Uterus (tissue), 4 donors: ENCODE data around the gene PGAM2. TPM values are rescaled to one million over a fixed set of nuclear protein-coding genes. Genes with fewer than 3 reads are reported as not detected.

Experiments used
- DNase-seq, 2 donors: peaks; one replicate each; pipeline ENCODE4 v3.0.0-alpha.2; 2019 to 2020
- H3K27ac ChIP-seq, 2 donors: fragments of 200-600 bp; sonication (generic); 1 replicate in 1 of 2; 2 replicates in 1 of 2; pipeline ENCODE4 v1.5.1; 2016 to 2018
- H3K27me3 ChIP-seq, 2 donors: fragments of 200-600 bp; sonication (generic); one replicate each; pipeline ENCODE4 v1.5.1; 2018 to 2019; ENCODE audit warnings: control low read depth in 1 of 2
- H3K36me3 ChIP-seq, 2 donors: fragments of 200-600 bp; sonication (generic); one replicate each; pipeline ENCODE4 v1.5.1; 2019; ENCODE audit warnings: control low read depth in 1 of 2
- H3K4me1 ChIP-seq, 2 donors: fragments of 200-600 bp; sonication (generic); one replicate each; pipeline ENCODE4 v1.5.1; 2018 to 2019; ENCODE audit warnings: control low read depth in 1 of 2
- H3K4me3 ChIP-seq, 2 donors: fragments of 200-600 bp; sonication (generic); 1 replicate in 1 of 2; 2 replicates in 1 of 2; pipeline ENCODE4 v1.5.1; 2018 to 2019; ENCODE audit warnings: mild to moderate bottlenecking in 1 of 2
- H3K9me3 ChIP-seq, 2 donors: fragments of 200-600 bp; sonication (generic); one replicate each; pipeline ENCODE4 v1.5.1; 2019; ENCODE audit warnings: control low read depth in 1 of 2
- POLR2A ChIP-seq, 2 donors: fragments of 450-650 bp; IDR thresholded peaks; one replicate each; pipeline ENCODE4 v1.6.1; 2016; ENCODE audit warnings: antibody characterized with exemption in 2 of 2, mild to moderate bottlenecking in 1 of 2, moderate library complexity in 1 of 2
- intact Hi-C: fragments of 100-400 bp; cut with DNase I; formaldehyde crosslinking; loops from one replicate; pipeline ENCODE4 v1.15.1; 2023; ENCODE audit warnings: low total_unique reads
- total RNA-seq, 4 donors: library from RNA; depleted of rRNA in 3 of 4; stranded (reverse); fragments of >200 nt in 3 of 4; gene quantifications; one replicate each; pipeline versions ENCODE4 v1.1.0 to v1.2.4, GENCODE V29; 2014 to 2023
- TF ChIP-seq, protein P1 (sequence below), 4 experiments: fragments of 200-600 bp in 2 of 4; fragments of 450-650 bp in 2 of 4; sonication (generic) in 2 of 4; IDR thresholded peaks; one replicate each; pipeline ENCODE4 v1.5.1; 2016 to 2019; ENCODE audit warnings: antibody characterized with exemption in 4 of 4, mild to moderate bottlenecking in 2 of 4, moderate library complexity in 1 of 4
- donor health status: DM: yes; HTN: yes; CAD: no.

Gene PGAM2
- total RNA-seq, 4 donors from 2014 or later = 0.76 to 1.4 TPM; not detected in 2

GRCh38 chr7:44079331-44080021 is 14.1 kb upstream of the PGAM2 start:
- DNase-seq = no peak
- H3K36me3 ChIP-seq = no peaks in the 10 kb centered on the region
- no peaks in the 10 kb centered on the region for H3K9me3 ChIP-seq
- H3K4me3 ChIP-seq = no peak overlapping the region
- no peak overlapping the region for H3K27ac ChIP-seq
- intact Hi-C loops = no loop called here
- H3K27me3 ChIP-seq = no peaks in the 10 kb centered on the region
- TF ChIP-seq POLR2A (IDR thresholded peaks at IDR 0.05) = no peak
- H3K4me1 ChIP-seq = no peaks in the 10 kb centered on the region

DNA sequence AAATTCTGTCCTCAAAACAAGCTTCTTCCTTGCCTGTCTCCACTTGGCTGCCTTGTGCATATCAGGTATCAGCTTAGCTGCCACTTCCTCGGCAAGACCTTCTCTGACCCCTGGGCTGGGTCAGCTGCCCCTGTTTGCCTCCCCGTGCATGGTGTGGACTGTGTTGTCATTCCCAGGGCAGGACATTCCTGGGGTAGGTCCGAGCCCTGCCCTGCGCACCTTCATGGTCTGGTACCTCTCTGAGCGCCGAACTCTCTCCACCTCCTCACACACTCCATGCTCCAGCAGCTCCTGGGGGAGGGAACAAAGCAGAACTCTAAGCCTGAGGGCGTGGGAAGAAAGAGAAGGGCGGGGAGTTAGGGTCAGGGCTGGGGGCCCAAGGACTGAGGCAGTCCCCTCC is 13.2 kb upstream of the PGAM2 start:
- H3K27ac ChIP-seq = no peak overlapping the region
- no peaks in the 10 kb centered on the region for H3K27me3 ChIP-seq
- no peaks in the 10 kb centered on the region for H3K4me1 ChIP-seq
- no peaks in the 10 kb centered on the region for H3K36me3 ChIP-seq
- TF ChIP-seq, protein P1, sequence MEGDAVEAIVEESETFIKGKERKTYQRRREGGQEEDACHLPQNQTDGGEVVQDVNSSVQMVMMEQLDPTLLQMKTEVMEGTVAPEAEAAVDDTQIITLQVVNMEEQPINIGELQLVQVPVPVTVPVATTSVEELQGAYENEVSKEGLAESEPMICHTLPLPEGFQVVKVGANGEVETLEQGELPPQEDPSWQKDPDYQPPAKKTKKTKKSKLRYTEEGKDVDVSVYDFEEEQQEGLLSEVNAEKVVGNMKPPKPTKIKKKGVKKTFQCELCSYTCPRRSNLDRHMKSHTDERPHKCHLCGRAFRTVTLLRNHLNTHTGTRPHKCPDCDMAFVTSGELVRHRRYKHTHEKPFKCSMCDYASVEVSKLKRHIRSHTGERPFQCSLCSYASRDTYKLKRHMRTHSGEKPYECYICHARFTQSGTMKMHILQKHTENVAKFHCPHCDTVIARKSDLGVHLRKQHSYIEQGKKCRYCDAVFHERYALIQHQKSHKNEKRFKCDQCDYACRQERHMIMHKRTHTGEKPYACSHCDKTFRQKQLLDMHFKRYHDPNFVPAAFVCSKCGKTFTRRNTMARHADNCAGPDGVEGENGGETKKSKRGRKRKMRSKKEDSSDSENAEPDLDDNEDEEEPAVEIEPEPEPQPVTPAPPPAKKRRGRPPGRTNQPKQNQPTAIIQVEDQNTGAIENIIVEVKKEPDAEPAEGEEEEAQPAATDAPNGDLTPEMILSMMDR (IDR thresholded peaks at IDR 0.05) = no peak
- TF ChIP-seq POLR2A (IDR thresholded peaks at IDR 0.05) = no peak
- no peaks in the 10 kb centered on the region for H3K9me3 ChIP-seq
- H3K4me3 ChIP-seq = no peak overlapping the region
- intact Hi-C loops = no loop called here
- DNase-seq = no peak

- intact Hi-C loops = no loop called here
- no peaks in the 10 kb centered on the region for H3K27me3 ChIP-seq
- H3K4me1 ChIP-seq = peaks cover 0 to 5% of the 10 kb centered on the region in 2 donors
- H3K36me3 ChIP-seq = no peaks in the 10 kb centered on the region
- no peak overlapping the region for H3K4me3 ChIP-seq
- TF ChIP-seq, protein P1 (IDR thresholded peaks at IDR 0.05) = no peak
- TF ChIP-seq POLR2A (IDR thresholded peaks at IDR 0.05) = no peak
- no peak overlapping the region for H3K27ac ChIP-seq
- no peak for DNase-seq
- H3K9me3 ChIP-seq = no peaks in the 10 kb centered on the region
Measured at GRCh38 chr7:44077681-44078091, 12.3 kb upstream of the PGAM2 start.

DNA sequence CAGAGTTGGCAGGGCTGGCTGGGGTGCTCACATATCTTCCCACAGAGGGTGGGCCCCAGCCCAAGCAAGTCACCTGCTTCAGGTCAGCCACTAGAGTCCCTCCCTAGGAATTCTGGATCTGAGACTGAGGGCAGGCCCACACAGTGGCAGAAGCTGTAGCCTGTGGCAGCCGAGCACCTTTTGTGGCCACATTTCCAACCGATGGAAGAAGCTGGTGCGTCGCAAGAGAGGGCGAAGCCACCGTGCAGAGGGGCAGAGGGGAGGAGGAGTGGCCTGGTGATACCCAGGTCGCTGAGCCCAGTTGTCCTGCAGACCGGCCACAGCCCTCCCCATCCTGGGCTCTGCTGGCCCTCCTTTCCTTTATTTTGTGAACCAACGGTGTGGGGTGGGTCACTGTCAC is 11.7 kb upstream of the PGAM2 start:
- H3K36me3 ChIP-seq = no peaks in the 10 kb centered on the region
- no peaks in the 10 kb centered on the region for H3K9me3 ChIP-seq
- no peak for TF ChIP-seq POLR2A (IDR thresholded peaks at IDR 0.05)
- TF ChIP-seq, protein P1 (IDR thresholded peaks at IDR 0.05) = no peak
- intact Hi-C loops = no loop called here
- peaks cover 0 to 7% of the 10 kb centered on the region in 2 donors for H3K4me1 ChIP-seq
- H3K4me3 ChIP-seq = no peak overlapping the region
- no peak overlapping the region for H3K27ac ChIP-seq
- H3K27me3 ChIP-seq = no peaks in the 10 kb centered on the region
- DNase-seq = no peak

GRCh38 chr7:44076101-44076895 is 10.9 kb upstream of the PGAM2 start:
- Histone ChIP-seq H3K4me1 (peaks cover 0 to 7% of the 10 kb centered on the region in 2 donors), H3K9me3 (no peaks in the 10 kb centered on the region), H3K4me3 (no peak overlapping the region), H3K36me3 (no peaks in the 10 kb centered on the region), H3K27me3 (no peaks in the 10 kb centered on the region), H3K27ac (no peak overlapping the region)
- TF ChIP-seq, protein P1 (IDR thresholded peaks at IDR 0.05) = no peak
- no peak for TF ChIP-seq POLR2A (IDR thresholded peaks at IDR 0.05)
- no peak for DNase-seq
- intact Hi-C loops = no loop called here
